CD8-positive, alpha-beta memory T cell (primary cell): ENCODE data around the gene COL11A2. TPM values are rescaled to one million over a fixed set of nuclear protein-coding genes. Genes with fewer than 3 reads are reported as not detected.

ENCODE experiments used
- CTCF ChIA-PET: fragments of 350-600 bp; sonication (Branson Sonifier 250); formaldehyde crosslinking; loops from one replicate; lab custom pipeline; 2021; ENCODE audit warnings: antibody characterized with exemption; lab: Charles Lee
- POLR2A ChIA-PET: fragments of 350-600 bp; sonication (Branson Sonifier 250); formaldehyde crosslinking; loops from one replicate; lab custom pipeline; 2021; ENCODE audit warnings: antibody characterized with exemption; lab: Charles Lee
- DNase-seq, 5 donors: peaks; one replicate each; pipeline versions ENCODE4 v3.0.0 to v3.0.0-alpha.2; 2020 to 2022; ENCODE audit warnings: mixed read lengths in 1 of 5
- H3K27ac ChIP-seq: one replicate; pipeline ENCODE4 v1.7.0; 2013; ENCODE audit warnings: low read depth, mild to moderate bottlenecking, low read length, moderate library complexity
- H3K27me3 ChIP-seq: 2 replicates; pipeline ENCODE4 v1.7.0; 2013; ENCODE audit warnings: low read length, mild to moderate bottlenecking; ENCODE audit not compliant: insufficient read depth, poor library complexity, severe bottlenecking
- H3K36me3 ChIP-seq: 2 replicates; pipeline ENCODE4 v1.7.0; 2013; ENCODE audit warnings: mild to moderate bottlenecking, low read length, moderate library complexity; ENCODE audit not compliant: insufficient read depth
- H3K4me1 ChIP-seq: 2 replicates; pipeline ENCODE4 v1.7.0; 2013; ENCODE audit warnings: mild to moderate bottlenecking, low read length, moderate library complexity; ENCODE audit not compliant: insufficient read depth
- H3K4me3 ChIP-seq: 2 replicates; pipeline ENCODE4 v1.7.0; 2013; ENCODE audit warnings: mild to moderate bottlenecking, low read length
- H3K9me3 ChIP-seq: 2 replicates; pipeline ENCODE4 v1.7.0; 2013; ENCODE audit warnings: mild to moderate bottlenecking, low read length
- H3K27ac Mint-ChIP-seq, 8 donors: one replicate each; pipeline ENCODE4 v1.8.0; 2020 to 2021; ENCODE audit warnings: mixed read lengths in 8 of 8, mild to moderate bottlenecking in 6 of 8, inconsistent platforms in 3 of 8, moderate library complexity in 3 of 8
- H3K27me3 Mint-ChIP-seq, 2 donors: one replicate each; pipeline ENCODE4 v1.8.0; 2020 to 2021; ENCODE audit warnings: mixed read lengths in 2 of 2, mild to moderate bottlenecking in 1 of 2, moderate library complexity in 1 of 2
- H3K36me3 Mint-ChIP-seq, 3 donors: one replicate each; pipeline ENCODE4 v1.8.0; 2020 to 2021; ENCODE audit warnings: mixed read lengths in 3 of 3, inconsistent platforms in 1 of 3, mild to moderate bottlenecking in 1 of 3
- H3K4me1 Mint-ChIP-seq, 3 donors: one replicate each; pipeline ENCODE4 v1.8.0; 2020 to 2021; ENCODE audit warnings: mixed read lengths in 3 of 3, inconsistent platforms in 1 of 3, mild to moderate bottlenecking in 1 of 3
- H3K4me3 Mint-ChIP-seq, 7 donors: one replicate each; pipeline ENCODE4 v1.8.0; 2020 to 2021; ENCODE audit warnings: mixed read lengths in 7 of 7, mild to moderate bottlenecking in 6 of 7, moderate library complexity in 4 of 7, inconsistent platforms in 2 of 7
- H3K9me3 Mint-ChIP-seq, 5 donors: one replicate each; pipeline ENCODE4 v1.8.0; 2020 to 2022; ENCODE audit warnings: mixed read lengths in 5 of 5, mild to moderate bottlenecking in 3 of 5, moderate library complexity in 2 of 5, inconsistent platforms in 1 of 5
- polyA plus RNA-seq: library from polyadenylated mRNA; unstranded; fragments of 300-500 nt; fragmentation: Illumina TruSeq; gene quantifications from one replicate; pipeline ENCODE4 v1.2.3, GENCODE V29; 2021
- total RNA-seq, 2 experiments: library from RNA; stranded (reverse); gene quantifications; one replicate each; pipeline ENCODE4 v1.2.3, GENCODE V29; 2021

Gene COL11A2
- total and polyA plus RNA-seq, 3 experiments from 2014 or later = 0.69 to 1.1 TPM; not detected in 1

DNA sequence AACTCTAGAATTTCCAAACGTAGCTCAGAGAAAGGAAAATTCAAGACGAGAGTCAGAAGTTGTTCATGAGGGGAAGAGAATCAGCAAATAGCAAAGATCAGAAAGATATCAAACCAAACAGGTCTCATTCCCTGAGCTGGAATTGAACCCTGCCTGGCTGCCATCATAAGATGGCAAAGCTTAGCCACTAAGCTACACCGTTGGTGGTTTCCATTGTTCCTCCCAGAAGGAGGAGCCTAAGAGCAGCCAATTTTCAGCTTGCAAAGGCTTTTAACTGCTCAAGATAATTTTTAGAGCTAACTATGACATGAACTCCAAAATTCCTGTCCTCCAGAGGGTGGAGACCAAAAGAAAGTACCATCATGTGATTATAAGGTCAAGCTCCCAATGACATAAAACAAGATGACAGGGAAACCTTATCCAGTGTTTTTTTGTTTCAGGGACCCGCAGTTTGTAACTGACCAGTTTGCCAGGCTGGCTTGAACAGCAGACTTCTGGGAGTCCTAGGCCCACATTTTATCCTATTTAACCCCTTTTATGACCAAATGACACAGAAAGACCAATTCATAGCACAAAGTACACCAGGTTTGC, 55.9 kb downstream of the COL11A2 start:
- POLR2A ChIA-PET = interaction anchor here (0.6 kb wide), 1 partner anchor 384 kb away, joined by 4 read pairs; no protein-coding TSS in a partner anchor

DNA sequence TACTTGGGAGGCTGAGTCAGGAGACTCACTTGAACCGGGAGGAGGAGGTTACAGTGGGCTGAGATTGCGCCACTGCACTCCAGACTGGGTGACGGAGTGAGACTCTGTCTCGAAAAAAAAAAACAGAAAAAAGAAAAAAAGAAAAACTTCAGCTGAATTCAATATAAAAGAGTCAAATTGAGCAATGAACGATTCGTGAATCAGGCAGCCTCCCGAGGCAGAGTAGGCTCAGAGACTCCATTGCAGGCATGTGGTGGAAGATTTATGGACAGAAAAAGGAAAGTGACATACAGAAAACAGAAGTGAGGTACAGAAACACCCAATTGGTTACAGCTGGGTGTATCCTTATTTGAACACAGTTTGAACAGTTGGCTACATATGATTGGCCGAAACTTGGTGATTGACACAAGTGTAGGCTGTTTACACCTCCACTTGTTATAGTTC, 60.2 kb downstream of the COL11A2 start:
- Mint-ChIP-seq H3K4me1 (no peaks in the 10 kb centered on the region), H3K4me3 (no peak overlapping the region), H3K36me3 (no peaks in the 10 kb centered on the region), H3K27ac (no peak overlapping the region), H3K27me3 (peaks cover 13 to 20% of the 10 kb centered on the region in 2 donors), H3K9me3 (no peaks in the 10 kb centered on the region)
- Histone ChIP-seq H3K27me3 (no peaks in the 10 kb centered on the region), H3K36me3 (no peaks in the 10 kb centered on the region), H3K4me3 (no peak overlapping the region), H3K9me3 (no peaks in the 10 kb centered on the region), H3K27ac (no peak overlapping the region), H3K4me1 (no peaks in the 10 kb centered on the region)
- CTCF ChIA-PET = no interaction called here
- POLR2A ChIA-PET = no interaction called here
- no peak for DNase-seq

More for the DNA sequence above, 55.9 kb downstream of the COL11A2 start:
- Mint-ChIP-seq H3K27ac (no peak overlapping the region), H3K9me3 (no peaks in the 10 kb centered on the region), H3K36me3 (no peaks in the 10 kb centered on the region), H3K4me1 (no peaks in the 10 kb centered on the region), H3K27me3 (peaks cover 19 to 24% of the 10 kb centered on the region in 2 donors), H3K4me3 (no peak overlapping the region)
- Histone ChIP-seq H3K27me3 (peaks cover 6% of the 10 kb centered on the region), H3K9me3 (no peaks in the 10 kb centered on the region), H3K4me3 (no peak overlapping the region), H3K27ac (no peak overlapping the region), H3K4me1 (no peaks in the 10 kb centered on the region), H3K36me3 (no peaks in the 10 kb centered on the region)
- DNase-seq = no peak
- CTCF ChIA-PET = interaction anchor here (1.0 to 1.6 kb wide), 3 partner anchors 10 to 117 kb away, joined by 3 to 4 read pairs (median 4); no protein-coding TSS in a partner anchor

DNA sequence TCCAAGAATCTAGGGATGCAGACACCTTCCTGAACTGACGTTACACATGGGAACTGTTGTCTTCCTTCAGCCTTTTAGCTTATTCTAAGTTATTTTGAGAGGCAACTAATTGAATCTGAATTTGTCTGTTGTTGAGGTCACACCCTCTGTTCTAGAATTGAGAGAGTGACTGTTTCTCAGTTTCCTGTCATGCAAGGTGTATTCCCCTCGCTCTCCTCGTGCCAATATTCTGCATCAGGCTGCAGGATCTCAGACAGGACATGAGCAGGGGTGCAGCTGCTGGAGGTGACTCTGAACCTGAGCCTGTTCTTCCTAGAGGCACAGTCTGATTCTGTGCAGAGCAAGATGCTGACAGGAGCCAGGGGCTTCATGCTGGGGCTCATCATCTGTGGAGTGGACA, 63.9 kb downstream of the COL11A2 start:
- Histone ChIP-seq H3K27ac (no peak overlapping the region), H3K4me1 (no peaks in the 10 kb centered on the region), H3K4me3 (no peak overlapping the region), H3K36me3 (no peaks in the 10 kb centered on the region), H3K27me3 (no peaks in the 10 kb centered on the region), H3K9me3 (peaks cover 6% of the 10 kb centered on the region)
- Mint-ChIP-seq H3K36me3 (peaks cover 0 to 7% (median 2%) of the 10 kb centered on the region in 3 donors), H3K4me3 (no peak overlapping the region), H3K27me3 (peaks cover 11 to 22% of the 10 kb centered on the region in 2 donors), H3K9me3 (peaks cover 7 to 15% (median 8%) of the 10 kb centered on the region in 5 donors), H3K4me1 (no peaks in the 10 kb centered on the region), H3K27ac (no peak overlapping the region)
- no peak for DNase-seq
- ChIA-PET POLR2A (no interaction called here), CTCF (interaction anchor here (1.3 kb wide), 1 partner anchor 8 kb away, joined by 4 read pairs; no protein-coding TSS in a partner anchor)

DNA sequence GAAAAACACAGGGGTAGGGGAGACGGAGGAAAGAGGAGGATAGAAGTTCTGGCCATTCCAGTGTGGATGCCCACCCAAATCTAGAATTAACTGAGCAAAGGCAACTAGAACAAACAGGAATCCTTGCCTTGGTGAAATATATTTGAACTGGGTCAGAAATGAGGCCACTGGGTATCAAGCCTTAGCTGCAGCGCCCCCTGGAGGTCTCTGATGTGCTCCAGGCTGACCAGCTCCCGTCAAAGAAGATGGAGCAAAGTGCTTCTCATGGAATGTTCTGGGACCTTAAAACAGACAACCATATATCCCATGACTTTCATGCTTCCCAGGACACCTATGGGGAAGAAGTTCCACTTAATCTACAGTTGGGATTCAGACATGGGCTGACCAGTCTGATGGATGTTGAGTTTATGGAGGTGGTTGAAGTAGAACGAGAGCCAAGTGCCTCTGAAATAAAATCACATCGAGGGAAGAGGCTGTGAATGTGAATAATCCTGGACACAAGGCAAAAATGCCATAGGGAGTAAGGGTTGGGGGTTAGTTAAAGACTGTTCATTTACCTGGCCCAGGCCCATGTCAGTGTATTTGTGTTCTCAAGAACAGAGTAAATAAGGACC, 66.1 kb downstream of the COL11A2 start:
- H3K27me3 ChIP-seq = no peaks in the 10 kb centered on the region
- no peaks in the 10 kb centered on the region for H3K4me1 ChIP-seq
- POLR2A ChIA-PET = no interaction called here
- H3K4me3 ChIP-seq = no peak overlapping the region
- Mint-ChIP-seq H3K9me3 (peaks cover 8 to 16% (median 9%) of the 10 kb centered on the region in 5 donors), H3K4me3 (peak overlapping the region in 1 of 7 donors; percentile 38), H3K27ac (no peak overlapping the region), H3K36me3 (peaks cover 0 to 7% (median 2%) of the 10 kb centered on the region in 3 donors), H3K27me3 (peaks cover 7 to 30% of the 10 kb centered on the region in 2 donors), H3K4me1 (no peaks in the 10 kb centered on the region)
- no peak overlapping the region for H3K27ac ChIP-seq
- H3K9me3 ChIP-seq = peaks cover 6% of the 10 kb centered on the region
- H3K36me3 ChIP-seq = no peaks in the 10 kb centered on the region
- DNase-seq = peak in 4 of 5 donors; percentile 36 to 71 (median 53)
- CTCF ChIA-PET = interaction anchor here (0.8 to 1.4 kb wide), 4 partner anchors 10 to 111 kb away, joined by 3 to 4 read pairs (median 4); partner anchors contain the start of gene RING1

DNA sequence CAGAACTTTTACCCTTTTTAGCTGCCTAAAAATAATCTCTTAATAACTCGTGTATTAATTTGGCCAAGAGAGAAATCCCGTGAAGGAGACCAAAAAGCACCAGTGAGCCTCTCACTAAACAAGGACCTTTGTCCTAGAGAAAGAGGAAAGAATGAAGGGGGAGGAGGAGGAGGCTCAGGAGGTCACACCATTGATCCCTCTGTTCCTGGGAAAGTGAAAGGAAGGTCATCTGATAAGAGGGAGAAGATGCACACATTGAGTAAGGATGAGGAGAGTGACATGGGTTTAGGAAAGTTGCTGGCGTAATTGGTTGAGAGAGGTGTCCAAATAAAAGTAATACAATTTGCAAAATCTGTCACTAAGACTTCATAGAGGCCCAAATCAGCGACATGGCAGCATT, 67.3 kb downstream of the COL11A2 start:
- no peaks in the 10 kb centered on the region for H3K27me3 ChIP-seq
- peaks cover 10 to 38% of the 10 kb centered on the region in 2 donors for H3K27me3 Mint-ChIP-seq
- H3K27ac Mint-ChIP-seq = peak overlapping the region in 1 of 8 donors; percentile 90
- peaks cover 0 to 7% (median 2%) of the 10 kb centered on the region in 3 donors for H3K36me3 Mint-ChIP-seq
- CTCF ChIA-PET = interaction anchor here (1.4 kb wide), 1 partner anchor 11 kb away, joined by 4 read pairs; no protein-coding TSS in a partner anchor
- peaks cover 6% of the 10 kb centered on the region for H3K9me3 ChIP-seq
- H3K9me3 Mint-ChIP-seq = peaks cover 8 to 16% (median 9%) of the 10 kb centered on the region in 5 donors
- no peak overlapping the region for H3K4me3 ChIP-seq
- POLR2A ChIA-PET = no interaction called here
- no peak for DNase-seq
- H3K27ac ChIP-seq = no peak overlapping the region
- no peaks in the 10 kb centered on the region for H3K36me3 ChIP-seq
- no peak overlapping the region for H3K4me3 Mint-ChIP-seq
- H3K4me1 Mint-ChIP-seq = no peaks in the 10 kb centered on the region
- H3K4me1 ChIP-seq = no peaks in the 10 kb centered on the region

DNA sequence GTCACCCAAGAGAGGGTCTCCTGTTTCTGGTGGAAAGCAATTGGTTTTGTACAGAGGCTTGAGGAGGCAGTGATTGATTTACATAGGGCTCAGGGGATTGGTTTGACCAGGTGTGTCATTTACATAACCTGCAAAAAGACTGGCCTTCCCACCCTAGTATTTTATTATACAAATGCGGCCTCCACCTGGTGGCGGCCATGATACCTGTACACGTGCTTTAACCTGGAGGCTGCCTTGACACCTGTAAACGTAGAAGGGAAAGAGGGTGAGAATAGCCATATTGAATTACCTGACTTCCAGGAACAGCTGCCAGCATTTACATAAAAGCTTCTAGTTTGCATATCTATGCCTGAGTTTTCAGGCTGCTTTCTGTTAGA, 67.8 kb downstream of the COL11A2 start:
- H3K27me3 ChIP-seq = no peaks in the 10 kb centered on the region
- Mint-ChIP-seq H3K36me3 (peaks cover 0 to 7% (median 2%) of the 10 kb centered on the region in 3 donors), H3K27me3 (peaks cover 10 to 38% of the 10 kb centered on the region in 2 donors), H3K4me1 (no peaks in the 10 kb centered on the region), H3K27ac (no peak overlapping the region), H3K4me3 (no peak overlapping the region), H3K9me3 (peaks cover 8 to 16% (median 9%) of the 10 kb centered on the region in 5 donors)
- H3K36me3 ChIP-seq = no peaks in the 10 kb centered on the region
- no peaks in the 10 kb centered on the region for H3K4me1 ChIP-seq
- no peak for DNase-seq
- ChIA-PET CTCF (interaction anchor here (1.2 kb wide), 1 partner anchor 124 kb away, joined by 3 read pairs; no protein-coding TSS in a partner anchor), POLR2A (no interaction called here)
- no peak overlapping the region for H3K27ac ChIP-seq
- no peak overlapping the region for H3K4me3 ChIP-seq
- H3K9me3 ChIP-seq = peaks cover 6% of the 10 kb centered on the region

DNA sequence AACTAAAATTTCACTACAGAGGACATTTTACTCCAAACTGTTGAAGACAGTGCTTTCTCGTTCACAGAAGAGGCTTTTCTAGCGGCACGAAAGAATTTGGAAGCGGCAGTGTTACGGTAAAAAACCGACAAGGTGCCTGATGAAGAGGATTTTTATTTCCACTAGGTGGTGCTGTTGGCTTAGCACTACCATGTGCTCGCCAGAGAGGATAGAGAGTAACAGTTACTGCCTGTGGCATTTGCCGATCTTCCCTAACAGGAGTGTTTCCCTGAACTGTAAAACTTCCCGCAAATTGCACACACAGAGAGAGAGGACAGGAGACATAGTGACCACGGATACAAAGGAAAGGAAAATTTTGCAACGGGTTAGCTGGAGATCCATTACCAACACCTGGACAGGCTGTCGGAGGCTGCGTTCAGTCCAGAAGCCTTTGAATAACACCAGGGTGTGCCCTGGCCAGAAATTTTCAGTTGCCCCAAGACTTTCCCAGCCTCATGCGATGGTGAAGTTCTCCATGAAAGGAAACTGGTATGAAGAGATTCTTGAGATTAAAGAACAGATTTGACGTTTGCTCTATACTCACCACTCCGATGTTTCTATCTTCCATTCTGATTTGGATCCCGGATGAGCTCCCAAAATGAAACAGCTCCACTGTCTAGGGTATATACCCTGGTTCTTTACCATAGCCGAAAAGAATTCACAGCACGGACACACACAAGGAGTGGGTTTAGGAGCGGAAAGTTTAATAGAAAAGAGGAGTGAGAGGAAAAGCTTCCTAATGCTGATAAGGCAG, 68.3 kb downstream of the COL11A2 start:
- H3K9me3 ChIP-seq = peaks cover 6% of the 10 kb centered on the region
- Mint-ChIP-seq H3K4me1 (no peaks in the 10 kb centered on the region), H3K36me3 (peaks cover 0 to 7% (median 2%) of the 10 kb centered on the region in 3 donors), H3K4me3 (no peak overlapping the region), H3K27me3 (peaks cover 10 to 42% of the 10 kb centered on the region in 2 donors), H3K9me3 (peaks cover 8 to 16% (median 9%) of the 10 kb centered on the region in 5 donors), H3K27ac (peak overlapping the region in 1 of 8 donors; percentile 3)
- POLR2A ChIA-PET = no interaction called here
- H3K4me3 ChIP-seq = no peak overlapping the region
- no peak overlapping the region for H3K27ac ChIP-seq
- DNase-seq = peak in 1 of 5 donors; percentile 13
- H3K36me3 ChIP-seq = no peaks in the 10 kb centered on the region
- CTCF ChIA-PET = interaction anchor here (1.2 kb wide), 1 partner anchor 124 kb away, joined by 3 read pairs; no protein-coding TSS in a partner anchor
- H3K4me1 ChIP-seq = no peaks in the 10 kb centered on the region
- no peaks in the 10 kb centered on the region for H3K27me3 ChIP-seq
